Fibroblast of lung (primary cell): Measurements from ENCODE around the gene HINT2. TPM values are rescaled to one million over a fixed set of nuclear protein-coding genes. Genes with fewer than 3 reads are reported as not detected.

Experiments used
- DNase-seq, 2 donors: peaks; one replicate each; pipeline versions ENCODE4 v3.0.0 to v3.0.0-alpha.2; 2010; ENCODE audit warnings: low read depth in 2 of 2
- H2AFZ ChIP-seq: 2 replicates; pipeline ENCODE4 v1.5.1; 2012; ENCODE audit warnings: low read length, control low read depth, inconsistent platforms
- H3K27ac ChIP-seq: 2 replicates; pipeline ENCODE4 v1.5.1; 2011; ENCODE audit warnings: low read length, control low read depth; ENCODE audit not compliant: insufficient read depth
- H3K27me3 ChIP-seq: 2 replicates; pipeline ENCODE4 v1.5.1; 2011; ENCODE audit warnings: mild to moderate bottlenecking, low read length; ENCODE audit not compliant: control insufficient read depth, insufficient read depth
- H3K36me3 ChIP-seq: 2 replicates; pipeline ENCODE4 v1.5.1; 2011; ENCODE audit warnings: low read length; ENCODE audit not compliant: control insufficient read depth, insufficient read depth
- H3K4me1 ChIP-seq: 2 replicates; pipeline ENCODE4 v1.5.1; 2011; ENCODE audit warnings: low read length; ENCODE audit not compliant: control insufficient read depth, insufficient read depth; ENCODE audit errors: extremely low read depth
- H3K4me2 ChIP-seq: 2 replicates; pipeline ENCODE4 v1.5.1; 2011; ENCODE audit warnings: low read length, control low read depth; ENCODE audit not compliant: insufficient read depth; ENCODE audit errors: extremely low read depth
- H3K4me3 ChIP-seq, 4 experiments: fragments of 200-600 bp in 1 of 4; sonication (generic) in 1 of 4; replicated peaks in 1 of 4; 2 replicates each; pipeline ENCODE4 v1.5.1; 2011 to 2016; ENCODE audit warnings: low read length in 4 of 4, low read depth in 3 of 4, mild to moderate bottlenecking in 3 of 4, control low read depth in 2 of 4, inconsistent platforms in 1 of 4, mixed read lengths in 1 of 4; ENCODE audit not compliant: insufficient read depth in 1 of 4; ENCODE audit errors: control extremely low read depth in 1 of 4
- H3K79me2 ChIP-seq: 2 replicates; pipeline ENCODE4 v1.5.1; 2012; ENCODE audit warnings: mild to moderate bottlenecking, low read length, inconsistent platforms; ENCODE audit not compliant: control insufficient read depth, insufficient read depth
- H3K9ac ChIP-seq: 2 replicates; pipeline ENCODE4 v1.5.1; 2011; ENCODE audit warnings: mild to moderate bottlenecking, low read length, control low read depth; ENCODE audit not compliant: insufficient read depth
- H3K9me3 ChIP-seq: 2 replicates; pipeline ENCODE4 v1.5.1; 2012; ENCODE audit warnings: low read depth, low read length; ENCODE audit not compliant: control insufficient read depth, insufficient read depth
- H4K20me1 ChIP-seq: 2 replicates; pipeline ENCODE4 v1.5.1; 2011; ENCODE audit warnings: low read length; ENCODE audit not compliant: control insufficient read depth, insufficient read depth; ENCODE audit errors: extremely low read depth
- CTCF ChIP-seq, 2 donors: IDR thresholded peaks in 1 of 2; conservative IDR thresholded peaks in 1 of 2; 1 replicate in 1 of 2; 2 replicates in 1 of 2; pipeline ENCODE4 v1.5.1; 2011 to 2012; ENCODE audit warnings: low read length in 2 of 2, control low read depth in 1 of 2, inconsistent platforms in 1 of 2, low read depth in 1 of 2, mild to moderate bottlenecking in 1 of 2
- EZH2 ChIP-seq: IDR thresholded peaks from 2 replicates; pipeline ENCODE4 v1.5.1; 2012; ENCODE audit warnings: low read length, control low read depth, mild to moderate bottlenecking; ENCODE audit errors: missing control alignments
- polyA plus RNA-seq, 2 donors: library from polyadenylated mRNA; depleted of rRNA in 1 of 2; stranded (reverse) in 1 of 2; unstranded in 1 of 2; fragments of >200 nt; gene quantifications; 2 replicates each; pipeline ENCODE4 v1.2.1, GENCODE V29; 2011 to 2012; ENCODE audit warnings: missing spikeins in 1 of 2
- total RNA-seq: library from RNA; depleted of rRNA; stranded (reverse); fragments of >200 nt; gene quantifications from 2 replicates; pipeline ENCODE4 v1.2.1, GENCODE V29; 2014

HINT2 gene
- total and polyA plus RNA-seq, 2 donors (not counting 1 experiment from before 2014, with no cell fraction given), result 13.1 to 34.2 TPM

- no peak for TF ChIP-seq EZH2
- TF ChIP-seq CTCF (conservative IDR thresholded peaks at IDR 0.05 in 1 of 2, IDR thresholded peaks at IDR 0.05 in 1 of 2; ENCODE audit: low read depth in 1 of 2, low read length in 2 of 2), result no peak
- Histone ChIP-seq H3K4me2 (no peak overlapping the region), H3K9ac (no peak overlapping the region), H2AFZ (no peak overlapping the region), H3K4me3 (no peak overlapping the region), H3K27me3 (peaks cover 3% of the 10 kb centered on the region), H3K79me2 (peaks cover 4% of the 10 kb centered on the region), H3K4me1 (peaks cover 14% of the 10 kb centered on the region), H3K9me3 (no peaks in the 10 kb centered on the region), H3K27ac (no peak overlapping the region), H4K20me1 (no peaks in the 10 kb centered on the region), H3K36me3 (no peaks in the 10 kb centered on the region)
- no peak for DNase-seq
These were observed 25.3 kb downstream of the HINT2 start for GRCh38 chr9:35789541-35789940.

GRCh38 chr9:35783418-35783817 lies 31.4 kb downstream of the HINT2 start:
- H3K4me1 ChIP-seq, result no peaks in the 10 kb centered on the region
- no peak for DNase-seq
- H4K20me1 ChIP-seq, result no peaks in the 10 kb centered on the region

GRCh38 chr9:35781066-35781465 lies 33.8 kb downstream of the HINT2 start:
- H3K27ac ChIP-seq, result no peak overlapping the region
- H3K79me2 ChIP-seq, result no peaks in the 10 kb centered on the region
- no peaks in the 10 kb centered on the region for H4K20me1 ChIP-seq
- no peak overlapping the region for H3K4me3 ChIP-seq
- no peaks in the 10 kb centered on the region for H3K4me1 ChIP-seq
- TF ChIP-seq EZH2 (no peak), CTCF (conservative IDR thresholded peaks at IDR 0.05 in 1 of 2, IDR thresholded peaks at IDR 0.05 in 1 of 2; ENCODE audit: low read depth in 1 of 2, low read length in 2 of 2) (no peak)
- DNase-seq, result no peak
- no peak overlapping the region for H3K4me2 ChIP-seq
- H3K36me3 ChIP-seq, result no peaks in the 10 kb centered on the region
- H3K9me3 ChIP-seq, result no peaks in the 10 kb centered on the region
- H3K27me3 ChIP-seq, result peaks cover 19% of the 10 kb centered on the region
- H2AFZ ChIP-seq, result no peak overlapping the region
- no peak overlapping the region for H3K9ac ChIP-seq

More at GRCh38 chr9:35783418-35783817, 31.4 kb downstream of the HINT2 start:
- H3K4me3 ChIP-seq, result no peak overlapping the region
- H3K4me2 ChIP-seq, result no peak overlapping the region
- no peaks in the 10 kb centered on the region for H3K9me3 ChIP-seq
- no peaks in the 10 kb centered on the region for H3K79me2 ChIP-seq
- no peak overlapping the region for H3K27ac ChIP-seq
- peaks cover 16% of the 10 kb centered on the region for H3K27me3 ChIP-seq
- no peak overlapping the region for H2AFZ ChIP-seq
- H3K36me3 ChIP-seq, result no peaks in the 10 kb centered on the region
- no peak overlapping the region for H3K9ac ChIP-seq
- TF ChIP-seq CTCF (conservative IDR thresholded peaks at IDR 0.05 in 1 of 2, IDR thresholded peaks at IDR 0.05 in 1 of 2; ENCODE audit: low read depth in 1 of 2, low read length in 2 of 2) (no peak), EZH2 (no peak)
